Common myeloid progenitor, CD34-positive (primary cell): ENCODE results near the gene MTHFD2L.
"Not testable (repeated sequence)": the region's sequence is repeated elsewhere in the genome, so short reads cannot be mapped to it uniquely, and the experiment has no call there.

Experiments used
- CTCF ChIA-PET: fragments of 350-600 bp; sonication (Branson Sonifier 250); formaldehyde crosslinking; loops from one replicate; lab custom pipeline; 2021; ENCODE audit warnings: antibody characterized with exemption; lab: Charles Lee
- POLR2A ChIA-PET: fragments of 350-600 bp; sonication (Branson Sonifier 250); formaldehyde crosslinking; loops from one replicate; lab custom pipeline; 2021; ENCODE audit warnings: antibody characterized with exemption; lab: Charles Lee
- DNase-seq, 3 donors: peaks; one replicate each; pipeline versions ENCODE4 v3.0.0 to v3.0.0-alpha.2; 2013
- H3K27ac ChIP-seq, 2 experiments: 1 replicate in 1 of 2; 2 replicates in 1 of 2; pipeline ENCODE4 v1.7.0; 2013; ENCODE audit warnings: inconsistent platforms in 2 of 2, low read length in 2 of 2, mild to moderate bottlenecking in 2 of 2, low read depth in 1 of 2, moderate library complexity in 1 of 2; ENCODE audit not compliant: severe bottlenecking in 2 of 2, insufficient read depth in 1 of 2, poor library complexity in 1 of 2
- H3K27me3 ChIP-seq, 5 experiments: replicated peaks in 2 of 5; 1 replicate in 3 of 5; 2 replicates in 2 of 5; pipeline versions ENCODE4 v1.6.1 to v1.7.0; 2013; ENCODE audit warnings: low read length in 4 of 5, mild to moderate bottlenecking in 2 of 5, moderate library complexity in 2 of 5, inconsistent platforms in 1 of 5; ENCODE audit not compliant: insufficient read depth in 5 of 5, control insufficient read depth in 4 of 5
- H3K36me3 ChIP-seq, 4 experiments: 1 replicate in 2 of 4; 2 replicates in 2 of 4; pipeline versions ENCODE4 v1.6.1 to v1.7.0; 2013; ENCODE audit warnings: low read length in 3 of 4, control low read depth in 1 of 4, mild to moderate bottlenecking in 1 of 4; ENCODE audit not compliant: control insufficient read depth in 4 of 4, insufficient read depth in 4 of 4
- H3K4me1 ChIP-seq, 4 experiments: 1 replicate in 3 of 4; 2 replicates in 1 of 4; pipeline versions ENCODE4 v1.6.1 to v1.7.1; 2013; ENCODE audit warnings: low read length in 3 of 4, mild to moderate bottlenecking in 3 of 4, control low read depth in 1 of 4, inconsistent platforms in 1 of 4, moderate library complexity in 1 of 4; ENCODE audit not compliant: control insufficient read depth in 4 of 4, insufficient read depth in 4 of 4; ENCODE audit errors: control extremely low read depth in 1 of 4
- H3K4me3 ChIP-seq, 7 experiments: 1 replicate in 4 of 7; 2 replicates in 3 of 7; pipeline versions ENCODE4 v1.5.1 to v1.7.0; 2013; ENCODE audit warnings: mild to moderate bottlenecking in 7 of 7, low read length in 6 of 7, moderate library complexity in 6 of 7, inconsistent platforms in 2 of 7, low read depth in 2 of 7, control low read depth in 1 of 7; ENCODE audit not compliant: insufficient read depth in 4 of 7, control insufficient read depth in 1 of 7; ENCODE audit errors: extremely low read depth in 1 of 7
- H3K9me3 ChIP-seq, 5 experiments: 1 replicate in 4 of 5; 2 replicates in 1 of 5; pipeline versions ENCODE4 v1.6.1 to v1.7.1; 2013; ENCODE audit warnings: low read length in 4 of 5, mild to moderate bottlenecking in 2 of 5, inconsistent platforms in 1 of 5, low read depth in 1 of 5, moderate library complexity in 1 of 5; ENCODE audit not compliant: control insufficient read depth in 4 of 5, insufficient read depth in 2 of 5; ENCODE audit errors: control extremely low read depth in 1 of 5
- WGBS: methylation state at CpG from one replicate; pipeline ENCODE4 v1.1.5; 2013; ENCODE audit not compliant: insufficient coverage; 5-methylcytosine and 5-hydroxymethylcytosine counted together

Gene MTHFD2L

DNA sequence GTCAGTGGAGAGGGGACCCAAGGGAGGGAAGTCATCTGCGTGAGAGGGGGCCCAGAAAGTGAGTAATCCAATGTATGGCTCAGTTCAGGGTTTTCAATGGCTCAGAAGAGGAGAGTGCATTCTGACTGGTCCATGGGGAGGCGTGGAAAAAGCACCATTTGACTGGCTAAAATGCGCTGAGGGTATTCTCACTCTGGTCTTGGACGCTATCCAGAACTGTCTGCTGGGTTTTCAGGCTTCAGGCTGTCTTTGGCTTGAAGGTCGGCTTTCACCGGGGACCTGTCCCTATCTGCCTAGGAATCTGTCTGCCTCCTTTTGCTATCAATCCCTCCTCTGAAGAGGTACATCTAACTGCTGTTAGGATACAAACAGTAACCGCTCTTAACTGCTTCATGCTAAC lies 176.7 kb downstream of the MTHFD2L start:
- ChIA-PET CTCF (interaction anchor here (1.5 to 6.3 kb wide), 2 partner anchors 13 to 14 kb away, joined by 3 to 18 read pairs; no protein-coding TSS in a partner anchor), POLR2A (no interaction called here)
- no peak for DNase-seq
- Histone ChIP-seq H3K27me3 (no peaks in the 10 kb centered on the region), H3K4me3 (no peak overlapping the region), H3K36me3 (peaks cover 0 to 10% (median 3%) of the 10 kb centered on the region in 4 experiments), H3K4me1 (peaks cover 5 to 38% (median 6%) of the 10 kb centered on the region in 4 experiments), H3K9me3 (peaks cover 0 to 6% (median 3%) of the 10 kb centered on the region in 5 experiments), H3K27ac (no peak overlapping the region)
- WGBS = 100% methylated on average over 7 of the region's 7 CpGs

- ChIA-PET POLR2A (interaction anchor here (0.6 kb wide), 1 partner anchor 150 kb away, joined by 3 read pairs; no protein-coding TSS in a partner anchor), CTCF (interaction anchor here (1.5 to 6.3 kb wide), 2 partner anchors 12 to 15 kb away, joined by 3 to 18 read pairs; no protein-coding TSS in a partner anchor)
- H3K4me3 ChIP-seq = no peak overlapping the region
- H3K9me3 ChIP-seq = peaks cover 0 to 6% (median 3%) of the 10 kb centered on the region in 5 experiments
- DNase-seq = no peak
- no peaks in the 10 kb centered on the region for H3K27me3 ChIP-seq
- 33% methylated on average over 4 of the region's 5 CpGs for WGBS
- H3K27ac ChIP-seq = no peak overlapping the region
- H3K36me3 ChIP-seq = peaks cover 0 to 10% (median 3%) of the 10 kb centered on the region in 4 experiments
- peaks cover 3 to 34% (median 6%) of the 10 kb centered on the region in 4 experiments for H3K4me1 ChIP-seq
Measured at GRCh38 chr4:74335341-74336021, 177.6 kb downstream of the MTHFD2L start.

- WGBS = no CpG with 5 or more reads among the region's 4 CpGs
- CTCF ChIA-PET = interaction anchor here (2.4 to 6.3 kb wide), 2 partner anchors 9 to 19 kb away, joined by 15 to 18 read pairs; no protein-coding TSS in a partner anchor
- peak overlapping the region; percentile 36 to 59 for H3K27ac ChIP-seq
- DNase-seq = peak; percentile 69 to 90 (median 86)
- POLR2A ChIA-PET = no interaction called here
- peak overlapping the region in 1 of 7 experiments; percentile 10 for H3K4me3 ChIP-seq
- H3K36me3 ChIP-seq = peaks cover 0 to 25% (median 8%) of the 10 kb centered on the region in 4 experiments
- no peaks in the 10 kb centered on the region for H3K27me3 ChIP-seq
- H3K9me3 ChIP-seq = peaks cover 2 to 26% (median 14%) of the 10 kb centered on the region in 5 experiments
- peaks cover 0 to 16% (median 0%) of the 10 kb centered on the region in 4 experiments for H3K4me1 ChIP-seq
Measured at GRCh38 chr4:74338792-74339333, 180.9 kb downstream of the MTHFD2L start.

GRCh38 chr4:74339501-74339900 lies 181.6 kb downstream of the MTHFD2L start:
- ChIA-PET CTCF (interaction anchor here (0.7 to 2.4 kb wide), 2 partner anchors 19 to 105 kb away, joined by 3 to 15 read pairs; no protein-coding TSS in a partner anchor), POLR2A (no interaction called here)
- Histone ChIP-seq H3K9me3 (peaks cover 2 to 30% (median 15%) of the 10 kb centered on the region in 5 experiments), H3K36me3 (peaks cover 0 to 23% (median 7%) of the 10 kb centered on the region in 4 experiments), H3K27me3 (no peaks in the 10 kb centered on the region), H3K27ac (peak overlapping the region; percentile 36 to 59), H3K4me1 (peaks cover 0 to 14% (median 0%) of the 10 kb centered on the region in 4 experiments), H3K4me3 (no peak overlapping the region)
- no peak for DNase-seq

GRCh38 chr4:74340421-74340820 lies 182.5 kb downstream of the MTHFD2L start:
- H3K27ac ChIP-seq, H3K4me3 ChIP-seq, POLR2A ChIA-PET, H3K27me3 ChIP-seq, DNase-seq: not testable (repeated sequence)
- Histone ChIP-seq H3K36me3 (peaks cover 0 to 22% (median 6%) of the 10 kb centered on the region in 4 experiments), H3K4me1 (peaks cover 0 to 14% (median 0%) of the 10 kb centered on the region in 4 experiments), H3K9me3 (peaks cover 2 to 33% (median 14%) of the 10 kb centered on the region in 5 experiments)
- CTCF ChIA-PET = interaction anchor here (0.6 to 0.7 kb wide), 2 partner anchors 24 to 104 kb away, joined by 3 read pairs; partner anchors contain the start of gene EREG

DNA sequence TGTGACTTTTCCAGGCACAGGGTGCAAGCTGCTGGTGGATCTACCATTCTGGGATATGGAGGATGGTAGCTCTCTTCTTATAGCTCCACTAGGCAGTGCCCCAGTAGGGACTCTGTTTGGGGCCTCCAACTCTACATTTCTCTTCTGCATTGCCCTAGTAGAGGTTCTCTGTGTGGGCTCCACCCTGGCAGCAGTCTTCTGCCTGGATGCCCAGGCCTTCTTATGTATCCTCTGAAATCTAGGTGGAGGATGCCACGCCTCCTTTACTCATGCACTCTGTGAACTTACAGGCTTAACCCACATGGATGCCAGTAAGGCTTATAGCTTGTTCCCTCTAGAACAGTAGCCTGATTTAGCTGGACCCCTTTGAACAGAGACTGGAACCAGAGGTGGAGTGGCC lies 186.1 kb downstream of the MTHFD2L start:
- ChIA-PET CTCF (interaction anchor here (0.6 to 1.3 kb wide), 3 partner anchors 16 to 116 kb away, joined by 3 to 4 read pairs (median 3); no protein-coding TSS in a partner anchor), POLR2A (no interaction called here)
- Histone ChIP-seq H3K4me3 (no peak overlapping the region), H3K36me3 (peaks cover 0 to 32% (median 7%) of the 10 kb centered on the region in 4 experiments), H3K9me3 (peaks cover 2 to 51% (median 14%) of the 10 kb centered on the region in 5 experiments), H3K27me3 (no peaks in the 10 kb centered on the region), H3K27ac (no peak overlapping the region), H3K4me1 (peaks cover 0 to 7% (median 0%) of the 10 kb centered on the region in 4 experiments)
- DNase-seq = peak in 2 of 3 donors; percentile 49 to 57
- WGBS = 100% methylated on average over 1 of the region's 1 CpG
